ENCODE data around the gene TDRD7.

DNA sequence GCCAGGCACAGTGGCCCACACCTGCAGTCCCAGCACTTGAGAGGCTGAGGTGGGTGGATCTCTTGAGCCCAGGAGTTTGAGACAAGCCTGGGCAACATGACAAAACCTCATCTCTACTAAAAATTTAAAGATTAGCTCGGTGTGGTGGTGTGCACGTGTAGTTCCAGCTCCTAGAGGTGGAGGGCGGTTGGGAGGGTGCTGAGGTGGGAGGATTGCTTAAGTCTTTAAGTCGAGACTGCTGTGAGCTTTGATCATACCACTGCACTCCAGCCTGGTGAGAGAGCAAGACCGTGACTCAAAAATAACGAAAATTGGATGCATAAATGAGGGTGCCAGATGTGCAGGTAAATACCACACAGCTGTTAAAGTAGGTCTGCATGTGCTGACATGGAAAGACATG is 39.3 kb upstream of the TDRD7 start:
- TF ChIP-seq ELF4 (IDR thresholded peaks at IDR 0.05), result no peak
- TF ChIP-seq SUZ12 (IDR thresholded peaks at IDR 0.05), result no peak
- no peak for TF ChIP-seq FOXM1 (IDR thresholded peaks at IDR 0.05; ENCODE audit: borderline replicate concordance)
- no peak for TF ChIP-seq FOXK2 (IDR thresholded peaks at IDR 0.05)
- no peak for TF ChIP-seq CTBP1 (IDR thresholded peaks at IDR 0.05; ENCODE audit: borderline replicate concordance)
- TF ChIP-seq ZNF384 (IDR thresholded peaks at IDR 0.05), result no peak
